GM12865 (cell line): Measurements from ENCODE around the gene TBC1D20.

ENCODE experiments used
- DNase-seq: peaks from one replicate; pipeline ENCODE4 v3.0.0; 2010; ENCODE audit warnings: low read depth
- H3K4me3 ChIP-seq: 2 replicates; pipeline ENCODE4 v1.5.1; 2011; ENCODE audit warnings: mild to moderate bottlenecking, low read depth, low read length, control low read depth
- TF ChIP-seq, protein P1 (sequence below): IDR thresholded peaks from 2 replicates; pipeline ENCODE4 v1.5.1; 2011; ENCODE audit warnings: low read length, control low read depth, low read depth, inconsistent platforms; ENCODE audit not compliant: insufficient read depth; ENCODE audit errors: missing control alignments

TBC1D20 gene

DNA sequence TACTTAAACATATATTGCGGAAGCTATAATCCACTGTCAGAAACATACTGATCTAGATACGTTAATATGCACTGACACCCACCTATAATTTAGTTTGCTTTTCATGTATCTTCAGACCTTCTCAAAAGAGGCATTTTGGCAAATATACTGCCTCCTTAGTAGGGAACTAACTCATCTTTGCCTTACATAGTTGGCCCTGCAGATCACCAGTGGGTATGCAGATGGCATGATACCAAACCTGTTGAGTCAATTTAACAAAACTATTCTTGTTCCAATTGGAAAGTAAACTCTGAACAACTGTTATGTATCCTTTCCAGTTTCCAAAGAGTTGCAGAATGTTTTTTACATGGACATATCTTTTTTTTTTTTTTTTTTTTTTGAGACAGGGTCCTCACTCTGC, 35.6 kb upstream of the TBC1D20 start:
- no peak for DNase-seq
- no peak overlapping the region for H3K4me3 ChIP-seq
- TF ChIP-seq, protein P1, sequence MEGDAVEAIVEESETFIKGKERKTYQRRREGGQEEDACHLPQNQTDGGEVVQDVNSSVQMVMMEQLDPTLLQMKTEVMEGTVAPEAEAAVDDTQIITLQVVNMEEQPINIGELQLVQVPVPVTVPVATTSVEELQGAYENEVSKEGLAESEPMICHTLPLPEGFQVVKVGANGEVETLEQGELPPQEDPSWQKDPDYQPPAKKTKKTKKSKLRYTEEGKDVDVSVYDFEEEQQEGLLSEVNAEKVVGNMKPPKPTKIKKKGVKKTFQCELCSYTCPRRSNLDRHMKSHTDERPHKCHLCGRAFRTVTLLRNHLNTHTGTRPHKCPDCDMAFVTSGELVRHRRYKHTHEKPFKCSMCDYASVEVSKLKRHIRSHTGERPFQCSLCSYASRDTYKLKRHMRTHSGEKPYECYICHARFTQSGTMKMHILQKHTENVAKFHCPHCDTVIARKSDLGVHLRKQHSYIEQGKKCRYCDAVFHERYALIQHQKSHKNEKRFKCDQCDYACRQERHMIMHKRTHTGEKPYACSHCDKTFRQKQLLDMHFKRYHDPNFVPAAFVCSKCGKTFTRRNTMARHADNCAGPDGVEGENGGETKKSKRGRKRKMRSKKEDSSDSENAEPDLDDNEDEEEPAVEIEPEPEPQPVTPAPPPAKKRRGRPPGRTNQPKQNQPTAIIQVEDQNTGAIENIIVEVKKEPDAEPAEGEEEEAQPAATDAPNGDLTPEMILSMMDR, result no peak

DNA sequence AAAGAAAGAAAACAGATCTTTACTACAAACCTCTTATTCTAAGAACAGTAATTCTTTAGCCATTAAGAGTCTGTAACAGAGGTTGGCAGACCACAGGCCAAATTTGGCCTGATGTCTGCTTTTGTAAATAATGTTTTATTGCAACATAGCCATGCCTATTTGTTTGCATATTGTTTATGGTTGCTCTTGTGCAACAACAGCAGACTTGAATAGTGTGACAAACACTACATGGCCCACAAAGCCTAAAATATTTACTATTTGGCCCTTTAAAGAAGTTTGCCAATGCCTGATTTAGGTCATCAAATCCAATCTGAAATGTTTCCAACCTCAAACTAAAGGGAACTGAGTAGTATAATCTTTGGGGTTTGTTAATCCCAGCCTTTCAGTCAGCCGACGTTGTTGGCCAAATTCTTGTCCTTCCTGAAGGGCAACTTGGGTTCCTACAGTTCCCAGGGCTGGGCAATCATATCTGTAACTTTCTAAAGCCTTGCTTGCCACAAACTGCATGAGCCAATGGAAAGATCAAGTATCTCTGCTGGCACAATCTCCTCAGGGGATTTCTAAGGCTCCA, 33.9 kb upstream of the TBC1D20 start:
- no peak for DNase-seq
- TF ChIP-seq, protein P1, result no peak
- H3K4me3 ChIP-seq, result no peak overlapping the region

DNA sequence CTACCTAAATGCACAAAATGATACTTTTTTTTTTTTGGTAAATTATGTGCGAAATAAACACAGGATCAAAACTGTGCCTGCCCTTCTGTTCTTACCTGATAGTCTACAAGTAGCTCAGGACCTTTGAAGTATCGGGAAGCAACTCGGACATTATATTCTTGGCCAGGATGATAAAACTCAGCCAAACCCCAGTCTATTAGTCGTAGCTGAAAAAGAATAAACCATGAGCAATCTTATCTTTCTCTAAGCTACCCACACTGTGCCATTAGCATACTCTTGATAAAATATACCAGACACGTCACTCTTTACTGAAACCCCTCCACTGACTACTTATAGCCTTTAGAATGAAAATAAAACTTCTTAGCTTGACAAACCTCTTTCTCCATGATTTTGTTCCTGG, 29.8 kb upstream of the TBC1D20 start:
- TF ChIP-seq, protein P1, result no peak
- no peak overlapping the region for H3K4me3 ChIP-seq
- no peak for DNase-seq

DNA sequence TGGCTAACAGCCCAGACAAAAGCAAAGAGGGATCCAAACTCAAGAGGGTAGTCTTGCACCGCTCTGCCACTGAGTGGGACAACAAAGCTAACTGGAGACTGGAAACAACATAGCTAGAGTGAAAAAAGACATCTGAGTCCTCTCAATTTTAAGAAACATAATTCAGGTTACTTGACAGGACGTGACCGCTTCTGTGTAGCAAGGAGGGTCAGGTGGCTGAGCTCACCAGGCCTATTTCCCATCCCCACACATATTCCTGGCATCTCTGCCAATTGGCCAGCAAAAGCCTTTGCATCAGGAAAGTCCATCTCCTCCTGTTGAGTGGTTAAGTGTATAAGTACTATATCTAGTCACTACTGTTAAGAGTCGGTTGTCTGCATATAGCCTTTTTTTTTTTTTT, 25.3 kb upstream of the TBC1D20 start:
- H3K4me3 ChIP-seq, result no peak overlapping the region
- DNase-seq, result no peak
- TF ChIP-seq, protein P1, result no peak

DNA sequence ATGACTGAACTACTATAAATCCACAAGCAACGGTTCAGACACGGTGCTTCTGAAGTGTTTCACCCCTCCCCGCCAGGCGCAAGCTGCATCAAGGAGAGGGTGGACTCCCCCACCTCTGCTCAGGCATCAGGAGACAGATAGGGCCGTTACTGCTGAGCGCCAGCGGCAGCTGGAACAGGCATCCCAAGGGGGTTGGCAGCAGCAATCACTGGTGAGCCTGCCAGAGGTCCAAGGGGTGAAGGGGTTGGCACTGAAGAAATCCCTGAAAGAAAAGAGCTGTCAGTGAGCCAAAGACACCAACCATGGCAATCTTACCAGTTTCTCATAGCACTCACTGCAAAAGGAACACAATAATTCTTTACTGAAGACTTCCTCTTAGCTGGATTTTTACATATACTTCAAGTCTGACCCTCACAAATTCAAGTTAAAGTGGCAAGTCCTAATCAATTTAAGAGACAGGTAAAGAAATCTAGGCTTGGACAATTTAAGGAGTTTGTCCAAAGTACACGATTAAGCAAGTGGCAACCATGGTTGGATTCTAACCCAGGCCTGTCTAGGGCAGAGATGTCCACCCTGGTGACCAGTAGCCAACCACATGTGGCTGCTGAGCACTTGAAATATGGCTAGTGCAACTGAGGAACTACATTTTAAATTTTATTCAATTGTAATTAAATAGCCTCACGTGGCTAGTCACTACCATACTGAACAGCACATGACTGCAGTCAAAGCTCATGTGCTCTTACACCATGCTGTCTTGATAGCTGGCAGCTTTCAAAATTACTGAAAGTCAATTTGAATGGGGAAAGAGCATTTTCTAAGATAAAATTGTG, 21.7 kb upstream of the TBC1D20 start:
- no peak for DNase-seq
- TF ChIP-seq, protein P1, result no peak
- H3K4me3 ChIP-seq, result no peak overlapping the region

DNA sequence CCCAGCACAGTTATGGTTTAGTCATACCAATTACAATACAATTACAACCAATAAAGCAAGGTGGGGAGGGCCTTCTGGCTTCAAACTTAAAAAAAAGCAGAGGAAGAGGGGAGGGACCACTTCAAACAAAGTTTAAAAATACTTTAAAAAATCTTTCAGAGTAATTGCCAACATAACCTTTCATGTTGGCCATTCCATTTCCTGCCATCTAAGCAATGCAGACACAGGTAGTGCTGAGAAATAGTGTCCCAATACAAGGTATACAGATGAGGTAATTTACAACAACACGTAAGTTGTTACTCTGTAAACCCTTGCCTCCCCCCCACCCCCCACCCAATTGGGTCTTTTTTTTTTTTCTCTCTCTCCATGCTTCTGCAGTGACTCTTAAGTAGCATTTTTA, 18.8 kb upstream of the TBC1D20 start:
- TF ChIP-seq, protein P1, result no peak
- no peak for DNase-seq
- H3K4me3 ChIP-seq, result no peak overlapping the region
